ENCODE results near the gene SLC8A1. TPM values are rescaled to one million over a fixed set of nuclear protein-coding genes. Genes with fewer than 3 reads are reported as not detected.

SLC8A1 gene
- total and polyA plus RNA-seq, 2 of the 13 experiments (the other 11 are each of a cell fraction or from before 2014, with no cell fraction given) = not detected

DNA sequence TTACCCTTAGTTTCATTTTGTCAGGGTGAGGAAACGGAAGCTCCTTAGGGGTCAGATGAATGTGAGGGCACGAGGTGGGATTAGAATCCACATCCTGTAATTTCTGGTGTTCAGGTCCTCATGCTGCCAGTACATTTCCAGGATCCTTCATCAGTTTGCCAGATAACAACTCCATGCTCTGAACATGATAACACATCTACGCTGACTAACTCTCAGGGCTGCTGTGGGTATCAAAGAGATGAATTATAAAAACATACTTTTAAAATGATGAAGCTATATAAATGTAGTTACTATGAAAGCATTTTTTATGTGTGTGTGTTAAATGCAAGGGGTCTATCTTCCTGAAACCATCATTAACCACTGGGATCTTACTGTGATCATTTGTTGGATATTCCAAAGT, 325.9 kb downstream of the SLC8A1 start:
- ChIA-PET POLR2A (no interaction called here), CTCF (ENCODE audit: low intra/inter-chr PET ratio, low total read pairs) (no interaction called here)
- Histone ChIP-seq H4K20me1 (ENCODE audit: insufficient read depth, low read length) (no peaks in the 10 kb centered on the region), H3K4me2 (ENCODE audit: low read depth, low read length) (no peak overlapping the region), H3K9me3 (ENCODE audit: low read length) (no peaks in the 10 kb centered on the region), H3K4me1 (ENCODE audit: insufficient read depth, low read length) (no peaks in the 10 kb centered on the region), H3K79me2 (ENCODE audit: insufficient read depth, low read length) (no peaks in the 10 kb centered on the region), H3K27ac (ENCODE audit: extremely low read length, insufficient read depth, low read length) (no peak overlapping the region), H2AFZ (ENCODE audit: low read length) (no peak overlapping the region), H3K36me3 (replicated peaks in 1 of 2; ENCODE audit: control insufficient read depth in 1 of 2, insufficient read depth in 2 of 2, low read length in 2 of 2) (no peaks in the 10 kb centered on the region), H3K9ac (ENCODE audit: insufficient read depth, low read depth, low read length) (no peak overlapping the region), H3K4me3 (replicated peaks in 1 of 3; ENCODE audit: insufficient read depth in 1 of 3, low read depth in 2 of 3, low read length in 3 of 3) (no peak overlapping the region), H3K27me3 (ENCODE audit: control insufficient read depth in 1 of 2, insufficient read depth in 2 of 2, low read length in 2 of 2) (no peaks in the 10 kb centered on the region; a peak in 1 of 5 replicates)
- intact Hi-C loops (cut with micrococcal nuclease; ENCODE audit: unreplicated experiment) (no loop called here), in situ Hi-C loops (cut with HindIII; ENCODE audit: extremely low pct_ligation_motif_present, low pct_unique_long_range_greater_than_20kb) (no loop called here)
- no peak for FAIRE-seq
- no peak for ATAC-seq
- BruUV-seq (replicated peaks) = no TSS peak
- DNase-seq (ENCODE audit: low spot score) = no peak
- TF ChIP-seq ZNF101 (CRISPR knock-in tag; IDR thresholded peaks at IDR 0.05; ENCODE audit: borderline replicate concordance, low read depth) (no peak), FOXK2 (IDR thresholded peaks at IDR 0.05) (no peak), IKZF1 (IDR thresholded peaks at IDR 0.05) (no peak)
- WGBS (ENCODE audit: low lambda C conversion rate) = 11% methylated on average over 3 of the region's 3 CpGs

DNA sequence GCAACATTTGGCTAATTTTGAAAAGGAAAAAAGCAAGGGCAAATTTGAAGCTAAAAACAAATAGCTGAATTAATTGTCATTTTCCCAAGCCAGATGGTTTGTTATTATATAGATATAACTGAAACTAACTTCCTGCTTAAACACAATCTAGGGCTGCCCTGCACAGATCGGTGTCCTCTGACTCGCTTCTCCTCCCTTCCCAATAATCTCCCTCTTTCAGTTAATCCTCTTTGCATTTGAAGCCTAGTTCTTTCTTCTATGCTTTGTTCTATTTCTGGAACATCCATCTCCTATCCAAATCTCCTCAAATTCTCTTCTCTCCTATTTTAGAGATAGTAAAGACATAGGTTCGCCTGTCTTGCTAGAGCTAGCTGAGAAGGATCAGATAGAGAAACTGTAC, 328.1 kb downstream of the SLC8A1 start:
- Histone ChIP-seq H3K4me1 (ENCODE audit: insufficient read depth, low read length) (no peaks in the 10 kb centered on the region), H3K36me3 (replicated peaks in 1 of 2; ENCODE audit: control insufficient read depth in 1 of 2, insufficient read depth in 2 of 2, low read length in 2 of 2) (no peaks in the 10 kb centered on the region), H3K9ac (ENCODE audit: insufficient read depth, low read depth, low read length) (no peak overlapping the region), H3K4me3 (replicated peaks in 1 of 3; ENCODE audit: insufficient read depth in 1 of 3, low read depth in 2 of 3, low read length in 3 of 3) (no peak overlapping the region), H3K27ac (ENCODE audit: extremely low read length, insufficient read depth, low read length) (no peak overlapping the region), H3K9me3 (ENCODE audit: low read length) (no peaks in the 10 kb centered on the region), H3K79me2 (ENCODE audit: insufficient read depth, low read length) (no peaks in the 10 kb centered on the region), H3K4me2 (ENCODE audit: low read depth, low read length) (no peak overlapping the region), H4K20me1 (ENCODE audit: insufficient read depth, low read length) (no peaks in the 10 kb centered on the region), H2AFZ (ENCODE audit: low read length) (no peak overlapping the region), H3K27me3 (ENCODE audit: control insufficient read depth in 1 of 2, insufficient read depth in 2 of 2, low read length in 2 of 2) (no peaks in the 10 kb centered on the region; a peak in 1 of 5 replicates)
- CTCF ChIA-PET (ENCODE audit: low intra/inter-chr PET ratio, low total read pairs) = no interaction called here
- no peak for FAIRE-seq
- in situ Hi-C loops (cut with HindIII; ENCODE audit: extremely low pct_ligation_motif_present, low pct_unique_long_range_greater_than_20kb) (no loop called here), intact Hi-C loops (cut with micrococcal nuclease; ENCODE audit: unreplicated experiment) (no loop called here)
- WGBS (ENCODE audit: low lambda C conversion rate) = 5% methylated on average over 3 of the region's 3 CpGs
- BruUV-seq (replicated peaks) = no TSS peak
- TF ChIP-seq ZNF263 (CRISPR knock-in tag; IDR thresholded peaks at IDR 0.05) (no peak), MBNL3 (CRISPR knock-in tag; conservative IDR thresholded peaks at IDR 0.05) (no peak), SMYD3 (CRISPR knock-in tag; IDR thresholded peaks at IDR 0.05) (no peak), AGO1 (IDR thresholded peaks at IDR 0.05; ENCODE audit: low read depth, low read length, poor library complexity, severe bottlenecking) (no peak)
- TF ChIP-seq, protein P1, sequence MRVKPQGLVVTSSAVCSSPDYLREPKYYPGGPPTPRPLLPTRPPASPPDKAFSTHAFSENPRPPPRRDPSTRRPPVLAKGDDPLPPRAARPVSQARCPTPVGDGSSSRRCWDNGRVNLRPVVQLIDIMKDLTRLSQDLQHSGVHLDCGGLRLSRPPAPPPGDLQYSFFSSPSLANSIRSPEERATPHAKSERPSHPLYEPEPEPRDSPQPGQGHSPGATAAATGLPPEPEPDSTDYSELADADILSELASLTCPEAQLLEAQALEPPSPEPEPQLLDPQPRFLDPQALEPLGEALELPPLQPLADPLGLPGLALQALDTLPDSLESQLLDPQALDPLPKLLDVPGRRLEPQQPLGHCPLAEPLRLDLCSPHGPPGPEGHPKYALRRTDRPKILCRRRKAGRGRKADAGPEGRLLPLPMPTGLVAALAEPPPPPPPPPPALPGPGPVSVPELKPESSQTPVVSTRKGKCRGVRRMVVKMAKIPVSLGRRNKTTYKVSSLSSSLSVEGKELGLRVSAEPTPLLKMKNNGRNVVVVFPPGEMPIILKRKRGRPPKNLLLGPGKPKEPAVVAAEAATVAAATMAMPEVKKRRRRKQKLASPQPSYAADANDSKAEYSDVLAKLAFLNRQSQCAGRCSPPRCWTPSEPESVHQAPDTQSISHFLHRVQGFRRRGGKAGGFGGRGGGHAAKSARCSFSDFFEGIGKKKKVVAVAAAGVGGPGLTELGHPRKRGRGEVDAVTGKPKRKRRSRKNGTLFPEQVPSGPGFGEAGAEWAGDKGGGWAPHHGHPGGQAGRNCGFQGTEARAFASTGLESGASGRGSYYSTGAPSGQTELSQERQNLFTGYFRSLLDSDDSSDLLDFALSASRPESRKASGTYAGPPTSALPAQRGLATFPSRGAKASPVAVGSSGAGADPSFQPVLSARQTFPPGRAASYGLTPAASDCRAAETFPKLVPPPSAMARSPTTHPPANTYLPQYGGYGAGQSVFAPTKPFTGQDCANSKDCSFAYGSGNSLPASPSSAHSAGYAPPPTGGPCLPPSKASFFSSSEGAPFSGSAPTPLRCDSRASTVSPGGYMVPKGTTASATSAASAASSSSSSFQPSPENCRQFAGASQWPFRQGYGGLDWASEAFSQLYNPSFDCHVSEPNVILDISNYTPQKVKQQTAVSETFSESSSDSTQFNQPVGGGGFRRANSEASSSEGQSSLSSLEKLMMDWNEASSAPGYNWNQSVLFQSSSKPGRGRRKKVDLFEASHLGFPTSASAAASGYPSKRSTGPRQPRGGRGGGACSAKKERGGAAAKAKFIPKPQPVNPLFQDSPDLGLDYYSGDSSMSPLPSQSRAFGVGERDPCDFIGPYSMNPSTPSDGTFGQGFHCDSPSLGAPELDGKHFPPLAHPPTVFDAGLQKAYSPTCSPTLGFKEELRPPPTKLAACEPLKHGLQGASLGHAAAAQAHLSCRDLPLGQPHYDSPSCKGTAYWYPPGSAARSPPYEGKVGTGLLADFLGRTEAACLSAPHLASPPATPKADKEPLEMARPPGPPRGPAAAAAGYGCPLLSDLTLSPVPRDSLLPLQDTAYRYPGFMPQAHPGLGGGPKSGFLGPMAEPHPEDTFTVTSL (CRISPR knock-in tag; IDR thresholded peaks at IDR 0.05; ENCODE audit: borderline replicate concordance) = no peak
- POLR2A ChIA-PET = no interaction called here
- no peak for DNase-seq (ENCODE audit: low spot score)
- ATAC-seq = no peak
